HG03025 (cell line): ENCODE data around the gene ITIH4.
A peak's percentile ranks its signal among the peaks of the same experiment; 100 is the strongest.

ENCODE experiments used
- ATAC-seq: cut with Tn5 transposase; IDR thresholded peaks from one replicate; pipeline ENCODE4 v1.9.1; 2021; ENCODE audit warnings: mild to moderate bottlenecking, moderate library complexity; ENCODE audit not compliant: unreplicated experiment, low FRiP score

ITIH4 gene

GRCh38 chr3:52773361-52774065, 57.0 kb downstream of the ITIH4 start:
- no peak for ATAC-seq

DNA sequence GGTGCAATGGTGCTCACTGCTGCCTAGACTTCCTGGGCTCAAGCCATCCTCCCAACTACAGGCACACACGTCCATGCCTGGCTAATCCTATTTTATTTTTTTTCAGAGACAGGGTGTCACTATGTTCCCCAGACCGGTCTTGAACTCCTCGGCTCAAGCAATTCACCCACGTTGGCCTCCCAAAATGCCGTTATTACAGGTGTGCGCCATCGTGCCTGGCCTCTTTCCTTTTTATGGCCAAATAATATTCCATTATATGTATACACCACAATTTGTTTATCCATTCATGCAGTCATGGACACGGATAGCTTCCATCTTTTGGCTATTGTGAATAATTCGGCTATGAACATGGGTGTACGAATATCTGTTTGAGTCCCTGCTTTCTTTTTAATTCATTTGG, 58.8 kb downstream of the ITIH4 start:
- no peak for ATAC-seq

DNA sequence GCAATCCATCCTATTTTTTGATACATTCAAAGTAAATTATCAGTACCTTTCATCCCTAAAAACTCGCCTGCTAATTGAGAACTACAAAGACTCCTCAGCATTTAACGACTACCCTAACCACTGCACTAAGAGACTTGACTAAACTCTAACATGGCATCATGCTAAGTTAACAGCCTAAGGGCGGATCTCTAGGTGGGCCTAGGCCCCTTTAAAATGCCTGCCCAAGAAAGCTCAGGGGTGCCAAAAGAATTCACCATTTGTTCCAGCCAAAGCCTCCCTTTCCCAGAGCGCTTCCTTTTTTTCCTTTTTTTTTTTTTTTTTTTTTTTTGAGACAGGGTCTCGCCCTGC, 59.2 kb downstream of the ITIH4 start:
- no peak for ATAC-seq

GRCh38 chr3:52770496-52771333, 59.8 kb downstream of the ITIH4 start, which contains the start of gene NEK4:
Gene NEK4, minus strand, starts transcription at chr3:52770940. Its CDS starts 194 bp downstream, at chr3:52770746.
- ATAC-seq, result peak; percentile 94

DNA sequence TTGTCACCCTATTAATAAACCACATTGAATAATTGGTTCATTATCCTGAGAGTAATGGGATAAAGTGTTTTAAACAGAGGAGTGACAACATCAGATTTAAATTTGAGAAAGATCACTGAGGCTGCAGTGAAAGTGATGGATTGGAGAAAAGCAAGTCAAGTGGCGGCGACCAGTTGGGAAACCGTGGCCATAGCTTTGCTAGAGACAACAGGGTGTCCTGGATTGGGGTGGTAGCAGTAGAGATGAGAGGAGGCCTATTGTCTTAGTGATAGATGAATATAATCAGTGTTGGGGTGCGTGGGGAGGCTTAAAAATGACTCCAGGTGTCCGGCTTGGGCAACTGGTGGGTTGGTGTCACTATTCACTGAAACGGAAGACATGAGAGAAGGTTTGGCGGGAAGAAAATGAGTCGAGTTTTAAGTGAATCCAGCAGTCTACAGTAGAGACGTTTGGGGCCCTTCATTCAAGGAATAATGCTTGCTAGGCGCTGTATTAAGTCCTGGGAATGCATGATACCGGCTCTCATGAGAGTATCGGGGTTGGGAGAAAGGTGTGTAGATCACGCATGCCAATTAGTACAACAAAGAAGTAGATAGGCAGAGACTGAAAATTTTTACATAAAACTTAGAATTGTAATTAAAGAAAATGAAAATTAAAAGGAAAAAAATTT, 60.6 kb downstream of the ITIH4 start:
- no peak for ATAC-seq

GRCh38 chr3:52763466-52763865, 67.0 kb downstream of the ITIH4 start:
- ATAC-seq, result no peak
